Left ventricle myocardium inferior (tissue), 1 donor: ENCODE data around the gene TIGD4. TPM values are rescaled to one million over a fixed set of nuclear protein-coding genes. Genes with fewer than 3 reads are reported as not detected.
"Not testable (repeated sequence)": the region's sequence is repeated elsewhere in the genome, so short reads cannot be mapped to it uniquely, and the experiment has no call there.

Experiments used
- DNase-seq: peaks from one replicate; pipeline ENCODE4 v3.0.0-alpha.2; 2020
- H3K27ac ChIP-seq: fragments of 200-600 bp; replicated peaks from 2 replicates; pipeline ENCODE4 v1.8.0; 2021
- H3K27me3 ChIP-seq: fragments of 200-600 bp; 2 replicates; pipeline ENCODE4 v1.8.0; 2021; ENCODE audit warnings: low read depth
- H3K36me3 ChIP-seq: fragments of 200-600 bp; 2 replicates; pipeline ENCODE4 v1.8.0; 2021
- H3K4me1 ChIP-seq: fragments of 200-600 bp; 2 replicates; pipeline ENCODE4 v1.8.0; 2021
- H3K4me3 ChIP-seq: fragments of 200-600 bp; 2 replicates; pipeline ENCODE4 v1.8.0; 2021; ENCODE audit warnings: mild to moderate bottlenecking, moderate library complexity
- H3K9me3 ChIP-seq: fragments of 200-600 bp; replicated peaks from 2 replicates; pipeline ENCODE4 v1.8.0; 2021
- intact Hi-C: fragments of 100-400 bp; cut with micrococcal nuclease; formaldehyde crosslinking; loops from one replicate; pipeline ENCODE4 v1.11.0; 2022
- total RNA-seq: library from RNA; stranded (reverse); fragmentation: NEBNext Ultra II Directional; extraction: Animal tissue kit (Norgen Biotek cat#: 25700); gene quantifications from one replicate; pipeline ENCODE4 v1.2.1, GENCODE V29; 2021
- TF ChIP-seq, protein P1 (sequence below): fragments of 200-600 bp; IDR thresholded peaks from 2 replicates; pipeline ENCODE4 v1.8.0; 2021; ENCODE audit warnings: antibody characterized with exemption, mild to moderate bottlenecking, borderline replicate concordance
- donor health status: DM: no; HTN: yes; CAD: no; lungs with severe emphysema.

Gene TIGD4
- total RNA-seq, 1 donor from 2014 or later: 0.22 TPM

DNA sequence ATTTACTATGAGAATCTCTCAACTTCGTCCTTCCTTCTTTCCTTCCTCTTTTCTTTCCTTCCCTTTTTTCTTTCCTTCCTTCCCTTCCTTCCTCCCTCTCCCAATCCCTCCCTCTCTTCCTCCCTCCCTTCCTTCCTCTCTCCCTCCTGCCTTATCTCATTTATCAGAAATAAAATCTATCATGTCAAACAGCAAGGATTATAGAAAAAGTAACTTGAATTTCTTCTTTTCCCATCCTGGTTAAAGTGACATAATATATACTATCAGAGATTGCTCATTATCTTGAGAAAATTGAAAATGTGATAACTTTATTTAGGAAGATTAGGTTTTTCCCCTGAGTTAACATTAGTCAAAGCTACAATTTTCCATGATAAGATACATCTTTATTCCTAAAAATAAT lies 5.6 kb downstream of the TIGD4 start:
- no peaks in the 10 kb centered on the region for H3K36me3 ChIP-seq
- TF ChIP-seq, protein P1, sequence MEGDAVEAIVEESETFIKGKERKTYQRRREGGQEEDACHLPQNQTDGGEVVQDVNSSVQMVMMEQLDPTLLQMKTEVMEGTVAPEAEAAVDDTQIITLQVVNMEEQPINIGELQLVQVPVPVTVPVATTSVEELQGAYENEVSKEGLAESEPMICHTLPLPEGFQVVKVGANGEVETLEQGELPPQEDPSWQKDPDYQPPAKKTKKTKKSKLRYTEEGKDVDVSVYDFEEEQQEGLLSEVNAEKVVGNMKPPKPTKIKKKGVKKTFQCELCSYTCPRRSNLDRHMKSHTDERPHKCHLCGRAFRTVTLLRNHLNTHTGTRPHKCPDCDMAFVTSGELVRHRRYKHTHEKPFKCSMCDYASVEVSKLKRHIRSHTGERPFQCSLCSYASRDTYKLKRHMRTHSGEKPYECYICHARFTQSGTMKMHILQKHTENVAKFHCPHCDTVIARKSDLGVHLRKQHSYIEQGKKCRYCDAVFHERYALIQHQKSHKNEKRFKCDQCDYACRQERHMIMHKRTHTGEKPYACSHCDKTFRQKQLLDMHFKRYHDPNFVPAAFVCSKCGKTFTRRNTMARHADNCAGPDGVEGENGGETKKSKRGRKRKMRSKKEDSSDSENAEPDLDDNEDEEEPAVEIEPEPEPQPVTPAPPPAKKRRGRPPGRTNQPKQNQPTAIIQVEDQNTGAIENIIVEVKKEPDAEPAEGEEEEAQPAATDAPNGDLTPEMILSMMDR: no peak
- no peak overlapping the region for H3K4me3 ChIP-seq
- no peak overlapping the region for H3K27ac ChIP-seq
- intact Hi-C loops: no loop called here
- no peak for DNase-seq
- no peaks in the 10 kb centered on the region for H3K9me3 ChIP-seq
- peaks cover 6% of the 10 kb centered on the region for H3K4me1 ChIP-seq
- no peaks in the 10 kb centered on the region for H3K27me3 ChIP-seq

DNA sequence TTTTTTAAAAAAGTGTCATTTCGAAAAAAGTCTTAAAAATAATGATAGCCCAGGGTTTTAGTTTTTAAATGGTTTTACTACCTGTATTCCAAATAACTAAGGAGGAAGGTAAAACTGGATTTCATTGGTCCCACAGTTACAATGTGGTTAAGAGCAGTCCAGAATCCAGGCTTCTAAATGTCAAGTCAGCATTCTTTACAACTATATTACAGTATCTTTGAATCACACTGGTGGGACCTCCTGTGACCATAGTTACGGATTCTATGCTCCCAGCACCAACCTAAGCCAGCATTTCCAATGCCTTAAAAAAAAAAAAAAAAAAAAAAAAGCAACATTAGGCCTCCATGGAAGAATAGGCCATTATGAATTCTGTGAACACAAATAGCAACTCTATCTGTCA lies 6.2 kb downstream of the TIGD4 start:
- H3K4me3 ChIP-seq: no peak overlapping the region
- no peaks in the 10 kb centered on the region for H3K9me3 ChIP-seq
- no peak for DNase-seq
- no peaks in the 10 kb centered on the region for H3K36me3 ChIP-seq
- H3K27ac ChIP-seq: no peak overlapping the region
- H3K4me1 ChIP-seq: peaks cover under 1% of the 10 kb centered on the region
- intact Hi-C loops: no loop called here
- TF ChIP-seq, protein P1: no peak
- no peaks in the 10 kb centered on the region for H3K27me3 ChIP-seq

DNA sequence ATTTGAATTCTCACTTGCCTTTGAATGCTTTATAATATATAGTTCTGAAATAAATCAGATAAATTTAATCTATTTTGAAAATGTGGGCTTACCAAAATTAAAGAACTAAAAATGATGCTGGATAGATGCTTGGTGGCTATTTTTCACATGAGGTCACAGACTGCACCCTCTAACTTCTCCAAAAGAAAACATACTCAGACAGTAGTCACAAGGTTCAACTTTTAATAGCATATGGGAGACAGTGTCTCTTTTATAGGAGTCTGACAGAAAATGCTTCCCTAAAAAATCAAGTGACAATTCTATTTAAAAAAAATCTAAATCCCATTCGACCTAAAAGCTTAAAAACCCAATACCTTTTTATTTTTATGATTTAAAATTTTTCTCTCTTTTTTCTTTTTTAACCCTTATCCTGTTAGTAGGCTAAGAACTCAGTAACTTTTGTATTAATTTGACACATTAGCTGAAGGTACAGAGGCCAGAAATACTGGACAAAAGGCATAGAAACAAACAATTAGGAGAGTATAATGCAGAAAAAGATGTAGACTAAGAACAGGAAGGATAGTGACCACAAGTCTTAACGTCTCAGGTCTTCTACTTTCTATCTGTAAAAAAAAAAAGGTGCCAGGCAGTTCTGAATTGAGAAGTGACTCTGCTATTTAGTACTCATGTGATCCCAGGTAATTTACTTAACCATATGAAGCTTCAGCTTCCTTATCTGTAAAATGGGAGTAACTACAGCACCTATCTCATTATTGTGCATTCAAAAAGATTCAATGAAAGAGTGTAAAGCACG lies 7.6 kb downstream of the TIGD4 start:
- Histone ChIP-seq H3K27me3 (no peaks in the 10 kb centered on the region), H3K27ac (no peak overlapping the region), H3K9me3 (no peaks in the 10 kb centered on the region), H3K4me3 (no peak overlapping the region), H3K4me1 (no peaks in the 10 kb centered on the region), H3K36me3 (no peaks in the 10 kb centered on the region)
- intact Hi-C loops: no loop called here
- no peak for DNase-seq
- TF ChIP-seq, protein P1: no peak

DNA sequence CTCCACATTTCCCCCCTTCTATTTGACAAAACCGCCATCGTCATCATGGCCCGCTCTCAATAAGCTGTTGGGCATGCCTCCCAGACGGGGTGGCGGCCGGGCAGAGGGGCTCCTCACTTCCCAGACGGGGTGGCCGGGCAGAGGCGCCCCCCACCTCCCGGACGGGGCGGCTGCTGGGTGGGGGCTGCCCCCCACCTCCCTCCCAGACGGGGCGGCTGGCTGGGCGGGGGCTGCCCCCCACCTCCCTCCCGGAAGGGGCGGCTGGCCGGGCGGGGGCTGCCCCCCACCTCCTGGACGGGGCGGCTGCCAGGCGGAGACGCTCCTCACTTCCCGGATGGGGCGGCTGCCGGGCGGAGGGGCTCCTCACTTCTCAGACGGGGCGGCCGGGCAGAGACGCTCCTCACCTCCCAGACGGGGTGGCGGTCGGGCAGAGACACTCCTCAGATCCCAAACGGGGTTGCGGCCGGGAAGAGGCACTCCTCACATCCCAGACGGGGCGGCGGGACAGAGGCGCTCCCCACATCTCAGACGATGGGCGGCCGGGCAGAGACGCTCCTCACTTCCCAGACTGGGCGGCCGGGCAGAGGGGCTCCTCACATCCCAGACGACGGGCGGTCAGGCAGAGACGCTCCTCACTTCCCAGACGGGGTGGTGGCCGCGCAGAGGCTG lies 14.3 kb downstream of the TIGD4 start:
- H3K27me3 ChIP-seq, H3K9me3 ChIP-seq, H3K4me3 ChIP-seq, H3K4me1 ChIP-seq, intact Hi-C loops, H3K27ac ChIP-seq, H3K36me3 ChIP-seq, DNase-seq: not testable (repeated sequence)

DNA sequence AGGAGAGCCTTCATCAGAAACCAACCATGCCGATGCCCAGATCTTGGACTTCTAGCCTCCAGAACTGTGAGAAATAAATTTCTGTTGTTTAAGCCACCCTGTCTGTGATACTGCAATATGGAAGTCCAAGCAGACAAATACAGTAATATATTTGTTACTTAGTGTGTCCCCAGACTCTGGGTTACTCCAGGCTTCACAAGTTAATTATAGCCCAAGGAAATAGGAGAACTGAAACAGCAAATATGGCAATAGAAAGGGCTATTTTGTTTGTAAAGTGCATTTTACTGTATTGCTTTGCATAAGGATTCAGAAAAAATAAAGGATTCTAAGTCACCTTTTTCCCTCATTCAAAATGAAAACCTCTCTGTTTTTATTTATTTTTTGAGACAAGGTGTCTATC lies 15.7 kb downstream of the TIGD4 start:
- DNase-seq: no peak
- Histone ChIP-seq H3K27me3 (no peaks in the 10 kb centered on the region), H3K9me3 (no peaks in the 10 kb centered on the region), H3K27ac (no peak overlapping the region), H3K4me1 (no peaks in the 10 kb centered on the region), H3K36me3 (no peaks in the 10 kb centered on the region), H3K4me3 (no peak overlapping the region)
- TF ChIP-seq, protein P1: no peak
- intact Hi-C loops: no loop called here

DNA sequence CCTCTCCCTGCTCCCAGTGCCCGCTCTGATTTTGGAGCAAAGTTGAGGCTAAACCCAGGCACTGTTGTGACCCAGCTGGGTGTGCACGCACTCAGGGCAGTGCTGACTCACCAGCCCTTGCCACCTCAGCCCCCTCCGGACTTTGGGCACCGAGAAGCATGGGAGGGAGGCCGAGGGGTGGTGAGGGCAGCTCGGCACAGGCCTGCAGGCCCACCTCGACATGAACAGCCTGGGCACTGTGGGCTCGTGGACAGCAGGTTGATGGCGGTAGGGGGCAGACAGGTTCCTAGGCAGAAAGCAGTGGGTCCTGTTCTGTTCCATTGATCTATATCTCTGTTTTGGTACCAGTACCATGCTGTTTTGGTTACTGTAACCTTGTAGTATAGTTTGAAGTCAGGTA lies 30.9 kb downstream of the TIGD4 start:
- Histone ChIP-seq H3K4me1 (no peaks in the 10 kb centered on the region), H3K27ac (no peak overlapping the region)
- TF ChIP-seq, protein P1: no peak

More for the DNA sequence above, 30.9 kb downstream of the TIGD4 start:
- intact Hi-C loops: no loop called here
- Histone ChIP-seq H3K27me3 (no peaks in the 10 kb centered on the region), H3K4me3 (no peak overlapping the region), H3K36me3 (no peaks in the 10 kb centered on the region), H3K9me3 (peaks cover 23% of the 10 kb centered on the region)
- DNase-seq: no peak
